ENCODE results near the gene ADRA2C.
"Not testable (repeated sequence)": the region's sequence is repeated elsewhere in the genome, so short reads cannot be mapped to it uniquely, and the experiment has no call there.

The ADRA2C gene

GRCh38 chr4:3801521-3801920, 35.3 kb downstream of the ADRA2C start:
- no peak for DNase-seq

GRCh38 chr4:3801931-3802550, 35.9 kb downstream of the ADRA2C start:
- no peak for DNase-seq

- DNase-seq: no peak
These were observed 36.6 kb downstream of the ADRA2C start for GRCh38 chr4:3802571-3803474.

GRCh38 chr4:3803475-3803847, 37.3 kb downstream of the ADRA2C start:
- DNase-seq: no peak

- DNase-seq: no peak
These were observed 37.8 kb downstream of the ADRA2C start for GRCh38 chr4:3803946-3804345.

GRCh38 chr4:3805026-3805425, 38.8 kb downstream of the ADRA2C start:
- no peak for DNase-seq

GRCh38 chr4:3805731-3806130, 39.5 kb downstream of the ADRA2C start:
- DNase-seq: no peak

- DNase-seq: no peak
These were observed 41.1 kb downstream of the ADRA2C start for GRCh38 chr4:3807311-3807710.

GRCh38 chr4:3807822-3808496, 41.8 kb downstream of the ADRA2C start:
- no peak for DNase-seq

GRCh38 chr4:3808597-3808996, 42.4 kb downstream of the ADRA2C start:
- no peak for DNase-seq

GRCh38 chr4:3809028-3809427, 42.8 kb downstream of the ADRA2C start:
- DNase-seq: no peak

GRCh38 chr4:3809451-3810110, 43.4 kb downstream of the ADRA2C start:
- DNase-seq: no peak

GRCh38 chr4:3810111-3810680, 44.0 kb downstream of the ADRA2C start:
- no peak for DNase-seq

GRCh38 chr4:3810796-3811485, 44.8 kb downstream of the ADRA2C start:
- no peak for DNase-seq

- no peak for DNase-seq
These were observed 45.4 kb downstream of the ADRA2C start for GRCh38 chr4:3811621-3812020.

GRCh38 chr4:3812211-3812934, 46.2 kb downstream of the ADRA2C start:
- DNase-seq: no peak

GRCh38 chr4:3813151-3814052, 47.2 kb downstream of the ADRA2C start:
- DNase-seq: no peak

GRCh38 chr4:3814053-3814570, 47.9 kb downstream of the ADRA2C start:
- no peak for DNase-seq

GRCh38 chr4:3814838-3815237, 48.7 kb downstream of the ADRA2C start:
- not testable (repeated sequence) for DNase-seq

GRCh38 chr4:3816256-3816825, 50.2 kb downstream of the ADRA2C start:
- DNase-seq: no peak

Data from EL (cell line).